SU-DHL-6 (cell line): ENCODE data around the gene HOXC11.

Experiments used
- H2AFZ ChIP-seq: fragments of 200-600 bp; sonication (generic); 2 replicates; pipeline ENCODE4 v1.6.1; 2014; ENCODE audit warnings: low read depth, mild to moderate bottlenecking, moderate library complexity, mixed read lengths, antibody characterized with exemption, low read length; ENCODE audit not compliant: severe bottlenecking
- H3F3A ChIP-seq: fragments of 200-600 bp; shearing (Covaris generic); 2 replicates; pipeline ENCODE4 v1.6.0; 2016; ENCODE audit warnings: antibody characterized with exemption, mild to moderate bottlenecking; ENCODE audit not compliant: insufficient read depth
- H3K27ac ChIP-seq: fragments of 200-600 bp; sonication (generic); 2 replicates; pipeline ENCODE4 v1.5.1; 2016; ENCODE audit warnings: low read depth, mild to moderate bottlenecking, low read length, moderate library complexity, mixed read lengths
- H3K27me3 ChIP-seq: fragments of 200-600 bp; sonication (generic), shearing (Covaris generic); 2 replicates; pipeline ENCODE4 v1.6.0; 2014; ENCODE audit warnings: mild to moderate bottlenecking, low read length
- H3K36me3 ChIP-seq: fragments of 200-600 bp; sonication (generic); 2 replicates; pipeline ENCODE4 v1.6.1; 2014; ENCODE audit warnings: mild to moderate bottlenecking, low read length, mixed read lengths
- H3K4me2 ChIP-seq: fragments of 300-600, 200-600 bp; shearing (Covaris generic), sonication (generic); 2 replicates; pipeline ENCODE4 v1.6.0; 2014; ENCODE audit warnings: low read length, low read depth, mild to moderate bottlenecking; ENCODE audit not compliant: poor library complexity, severe bottlenecking
- H3K4me3 ChIP-seq: fragments of 200-600 bp; sonication (generic); 2 replicates; pipeline ENCODE4 v1.5.1; 2014; ENCODE audit warnings: antibody characterized with exemption, low read length, mild to moderate bottlenecking, mixed read lengths; ENCODE audit not compliant: insufficient read depth, poor library complexity, severe bottlenecking
- H3K79me2 ChIP-seq: fragments of 200-600 bp; sonication (generic); 2 replicates; pipeline ENCODE4 v1.6.1; 2014; ENCODE audit warnings: mild to moderate bottlenecking, low read length, moderate library complexity; ENCODE audit not compliant: insufficient read depth
- H3K9ac ChIP-seq: fragments of 200-600 bp; sonication (generic); 2 replicates; pipeline ENCODE4 v1.7.0; 2014; ENCODE audit warnings: mild to moderate bottlenecking, low read length
- H3K9me2 ChIP-seq: fragments of 200-600 bp; sonication (generic); replicated peaks from 2 replicates; pipeline ENCODE4 v1.6.1; 2014; ENCODE audit warnings: low read length; ENCODE audit not compliant: insufficient read depth
- H3K9me3 ChIP-seq: fragments of 200-600 bp; sonication (generic); 2 replicates; pipeline ENCODE4 v1.6.1; 2014; ENCODE audit warnings: low read length, mixed read lengths; ENCODE audit not compliant: insufficient read depth
- H4K20me1 ChIP-seq: fragments of 200-600 bp; sonication (generic); 2 replicates; pipeline ENCODE4 v1.6.1; 2014; ENCODE audit warnings: low read depth, mild to moderate bottlenecking, antibody characterized with exemption, low read length, moderate library complexity, mixed read lengths
- CTCF ChIP-seq: fragments of 200-600 bp; sonication (generic); IDR thresholded peaks from one replicate; pipeline ENCODE4 v1.5.1; 2017; ENCODE audit warnings: antibody characterized with exemption, mild to moderate bottlenecking, low read length, moderate library complexity; ENCODE audit not compliant: insufficient read depth, poor library complexity, severe bottlenecking
- EZH2phosphoT487 ChIP-seq: fragments of 200-600 bp; sonication (generic), shearing (Covaris generic); conservative IDR thresholded peaks from 2 replicates; pipeline ENCODE4 v1.6.1; 2018; ENCODE audit warnings: mild to moderate bottlenecking, antibody characterized with exemption, low read length, moderate library complexity, mixed read lengths

The HOXC11 gene

GRCh38 chr12:54009171-54010052 lies 36.5 kb downstream of the HOXC11 start:
- no peaks in the 10 kb centered on the region for H4K20me1 ChIP-seq
- H3K79me2 ChIP-seq = no peaks in the 10 kb centered on the region
- TF ChIP-seq EZH2phosphoT487 (no peak), CTCF (no peak)
- no peaks in the 10 kb centered on the region for H3K9me2 ChIP-seq
- H2AFZ ChIP-seq = no peak overlapping the region
- 0 out of 2 replicates have a peak, but pooled peaks cover 6% of the 10 kb centered on the region for H3K27me3 ChIP-seq
- no peaks in the 10 kb centered on the region for H3K9me3 ChIP-seq
- H3K4me3 ChIP-seq = no peak overlapping the region
- H3K27ac ChIP-seq = no peak overlapping the region
- H3K9ac ChIP-seq = no peak overlapping the region
- H3K36me3 ChIP-seq = no peaks in the 10 kb centered on the region
- H3F3A ChIP-seq = peaks cover 4% of the 10 kb centered on the region; the same call in 1 of the 2 replicates
- no peak overlapping the region for H3K4me2 ChIP-seq

- no peaks in the 10 kb centered on the region for H4K20me1 ChIP-seq
- no peak overlapping the region for H3K27ac ChIP-seq
- no peak overlapping the region for H3K4me2 ChIP-seq
- no peak overlapping the region for H3K4me3 ChIP-seq
- no peak for TF ChIP-seq CTCF
- no peak for TF ChIP-seq EZH2phosphoT487
- H3K9me2 ChIP-seq = no peaks in the 10 kb centered on the region
- H3K36me3 ChIP-seq = no peaks in the 10 kb centered on the region
- H3K9me3 ChIP-seq = no peaks in the 10 kb centered on the region
- no peak overlapping the region for H3K9ac ChIP-seq
- no peaks in the 10 kb centered on the region for H3K79me2 ChIP-seq
- H3K27me3 ChIP-seq = 0 out of 2 replicates have a peak, but pooled peaks cover 6% of the 10 kb centered on the region
- H3F3A ChIP-seq = peaks cover 4% of the 10 kb centered on the region; the same call in 1 of the 2 replicates
- H2AFZ ChIP-seq = no peak overlapping the region
Observed at GRCh38 chr12:54010053-54010971, 37.4 kb downstream of the HOXC11 start.

GRCh38 chr12:54010972-54011664 lies 38.2 kb downstream of the HOXC11 start:
- Histone ChIP-seq H3K4me2 (no peak overlapping the region), H3K36me3 (no peaks in the 10 kb centered on the region), H3K79me2 (no peaks in the 10 kb centered on the region), H3K27me3 (0 out of 2 replicates have a peak, but pooled peaks cover 6% of the 10 kb centered on the region), H2AFZ (no peak overlapping the region), H3K9ac (no peak overlapping the region), H3K4me3 (no peak overlapping the region), H3K27ac (no peak overlapping the region), H3F3A (peaks cover 4% of the 10 kb centered on the region; the same call in 1 of the 2 replicates), H4K20me1 (no peaks in the 10 kb centered on the region), H3K9me2 (no peaks in the 10 kb centered on the region), H3K9me3 (no peaks in the 10 kb centered on the region)
- no peak for TF ChIP-seq CTCF
- no peak for TF ChIP-seq EZH2phosphoT487
